Measurements from ENCODE around the gene ZMYND11. TPM values are rescaled to one million over a fixed set of nuclear protein-coding genes. Genes with fewer than 3 reads are reported as not detected.

The ZMYND11 gene
- total RNA-seq, 1 donor from 2014 or later = 49.7 TPM

DNA sequence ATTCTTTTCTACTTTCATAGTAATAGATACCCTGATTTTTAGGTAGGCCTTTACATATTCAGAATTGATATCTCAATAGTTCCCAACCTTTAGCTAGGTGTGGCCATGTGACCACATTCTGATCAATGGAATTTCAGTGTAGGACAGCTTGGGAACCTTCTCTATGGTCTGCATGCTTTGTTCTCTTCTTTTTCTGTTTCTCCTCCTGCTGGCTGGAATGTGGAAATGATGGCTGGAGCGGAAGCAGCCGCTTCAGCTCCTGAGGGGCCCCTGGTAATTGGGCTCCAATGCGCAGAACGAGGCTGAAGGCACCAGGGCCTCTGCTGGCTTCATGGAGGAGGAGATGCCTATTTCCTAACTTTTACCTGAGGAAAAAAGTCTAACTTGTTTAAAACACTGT is 152.6 kb downstream of the ZMYND11 start:
- Mint-ChIP-seq H3K27me3 (ENCODE audit: low read depth) (no peaks in the 10 kb centered on the region), H3K36me3 (ENCODE audit: low read depth) (peaks cover 8% of the 10 kb centered on the region), H3K27ac (ENCODE audit: unreplicated experiment) (no peak overlapping the region), H3K4me1 (no peaks in the 10 kb centered on the region), H3K9me3 (no peaks in the 10 kb centered on the region), H3K4me3 (no peak overlapping the region)
- no peak for DNase-seq (ENCODE audit: low read depth, low spot score)
- peak; percentile 52 for TF ChIP-seq CTCF (conservative IDR thresholded peaks at IDR 0.05)

GRCh38 chr10:288316-289200 is 153.3 kb downstream of the ZMYND11 start:
- DNase-seq (ENCODE audit: low read depth, low spot score) = no peak

GRCh38 chr10:289581-289980 is 154.3 kb downstream of the ZMYND11 start:
- H3K9me3 Mint-ChIP-seq = no peaks in the 10 kb centered on the region
- H3K36me3 Mint-ChIP-seq (ENCODE audit: low read depth) = peaks cover 4% of the 10 kb centered on the region
- no peaks in the 10 kb centered on the region for H3K27me3 Mint-ChIP-seq (ENCODE audit: low read depth)
- peaks cover 8% of the 10 kb centered on the region for H3K4me1 Mint-ChIP-seq
- no peak for TF ChIP-seq CTCF (conservative IDR thresholded peaks at IDR 0.05)
- DNase-seq (ENCODE audit: low read depth, low spot score) = no peak
- H3K4me3 Mint-ChIP-seq = no peak overlapping the region
- H3K27ac Mint-ChIP-seq (ENCODE audit: unreplicated experiment) = no peak overlapping the region

More at GRCh38 chr10:288316-289200, 153.3 kb downstream of the ZMYND11 start:
- Mint-ChIP-seq H3K4me3 (no peak overlapping the region), H3K36me3 (ENCODE audit: low read depth) (peaks cover 8% of the 10 kb centered on the region), H3K9me3 (no peaks in the 10 kb centered on the region), H3K4me1 (peaks cover 2% of the 10 kb centered on the region), H3K27ac (ENCODE audit: unreplicated experiment) (no peak overlapping the region), H3K27me3 (ENCODE audit: low read depth) (no peaks in the 10 kb centered on the region)
- no peak for TF ChIP-seq CTCF (conservative IDR thresholded peaks at IDR 0.05)

GRCh38 chr10:290026-290725 is 154.9 kb downstream of the ZMYND11 start:
- peak overlapping the region; percentile 21 for H3K27ac Mint-ChIP-seq (ENCODE audit: unreplicated experiment)
- DNase-seq (ENCODE audit: low read depth, low spot score) = no peak
- peaks cover 8% of the 10 kb centered on the region for H3K4me1 Mint-ChIP-seq
- no peaks in the 10 kb centered on the region for H3K9me3 Mint-ChIP-seq
- H3K4me3 Mint-ChIP-seq = no peak overlapping the region
- TF ChIP-seq CTCF (conservative IDR thresholded peaks at IDR 0.05) = no peak
- no peaks in the 10 kb centered on the region for H3K36me3 Mint-ChIP-seq (ENCODE audit: low read depth)
- H3K27me3 Mint-ChIP-seq (ENCODE audit: low read depth) = no peaks in the 10 kb centered on the region

DNA sequence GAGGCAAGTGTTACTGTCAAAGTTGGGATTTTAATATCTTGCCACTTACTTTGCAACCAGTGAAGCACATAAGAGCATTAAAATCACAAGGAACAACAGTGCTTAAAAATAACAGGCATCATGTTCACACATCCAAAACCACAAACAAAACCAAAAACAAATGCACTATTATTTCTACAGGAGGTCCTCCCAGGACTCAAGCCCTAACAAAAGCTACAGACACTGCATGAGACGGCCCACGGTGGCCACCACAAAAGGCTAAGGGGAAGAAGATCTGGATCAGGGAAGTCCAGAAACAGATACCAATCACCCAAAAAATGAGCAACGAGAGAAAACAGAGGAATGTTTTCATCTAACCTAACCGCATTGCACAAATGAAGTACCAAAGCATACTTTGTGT is 158.4 kb downstream of the ZMYND11 start:
- Mint-ChIP-seq H3K9me3 (no peaks in the 10 kb centered on the region), H3K4me1 (peaks cover 8% of the 10 kb centered on the region), H3K4me3 (no peak overlapping the region), H3K36me3 (ENCODE audit: low read depth) (peaks cover 7% of the 10 kb centered on the region), H3K27me3 (ENCODE audit: low read depth) (no peaks in the 10 kb centered on the region), H3K27ac (ENCODE audit: unreplicated experiment) (peak overlapping the region; percentile 35)
- DNase-seq (ENCODE audit: low read depth, low spot score) = no peak
- no peak for TF ChIP-seq CTCF (conservative IDR thresholded peaks at IDR 0.05)
